ENCODE data around the gene CNKSR1.

CNKSR1 gene, protein sequence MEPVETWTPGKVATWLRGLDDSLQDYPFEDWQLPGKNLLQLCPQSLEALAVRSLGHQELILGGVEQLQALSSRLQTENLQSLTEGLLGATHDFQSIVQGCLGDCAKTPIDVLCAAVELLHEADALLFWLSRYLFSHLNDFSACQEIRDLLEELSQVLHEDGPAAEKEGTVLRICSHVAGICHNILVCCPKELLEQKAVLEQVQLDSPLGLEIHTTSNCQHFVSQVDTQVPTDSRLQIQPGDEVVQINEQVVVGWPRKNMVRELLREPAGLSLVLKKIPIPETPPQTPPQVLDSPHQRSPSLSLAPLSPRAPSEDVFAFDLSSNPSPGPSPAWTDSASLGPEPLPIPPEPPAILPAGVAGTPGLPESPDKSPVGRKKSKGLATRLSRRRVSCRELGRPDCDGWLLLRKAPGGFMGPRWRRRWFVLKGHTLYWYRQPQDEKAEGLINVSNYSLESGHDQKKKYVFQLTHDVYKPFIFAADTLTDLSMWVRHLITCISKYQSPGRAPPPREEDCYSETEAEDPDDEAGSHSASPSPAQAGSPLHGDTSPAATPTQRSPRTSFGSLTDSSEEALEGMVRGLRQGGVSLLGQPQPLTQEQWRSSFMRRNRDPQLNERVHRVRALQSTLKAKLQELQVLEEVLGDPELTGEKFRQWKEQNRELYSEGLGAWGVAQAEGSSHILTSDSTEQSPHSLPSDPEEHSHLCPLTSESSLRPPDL

GRCh38 chr1:26177182-26177684, at the start of gene CNKSR1:
TSS of gene CNKSR1 (plus strand) at chr1:26177491. CDS start at chr1:26177548, 57 bp downstream.
- no peak for DNase-seq

DNA sequence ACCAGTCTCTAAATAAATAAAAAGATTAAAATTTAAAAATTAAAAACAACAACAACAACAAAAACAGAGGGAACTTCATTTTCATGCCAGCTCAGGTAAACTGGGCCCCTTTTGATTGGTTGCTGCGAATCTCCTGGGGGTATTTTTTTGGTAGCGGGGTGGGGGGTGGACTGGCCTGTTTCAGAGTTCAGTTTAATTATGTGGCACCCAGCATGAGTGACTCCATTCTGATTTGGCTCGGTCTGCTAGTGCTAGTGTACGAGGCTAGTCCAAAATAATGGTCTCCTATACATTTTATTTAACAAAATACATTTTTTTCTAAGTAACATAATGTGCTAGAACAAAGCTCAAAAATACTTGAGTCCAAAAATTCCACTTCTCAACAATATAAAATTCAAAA, 47.5 kb upstream of the CNKSR1 start:
- DNase-seq, result no peak

DNA sequence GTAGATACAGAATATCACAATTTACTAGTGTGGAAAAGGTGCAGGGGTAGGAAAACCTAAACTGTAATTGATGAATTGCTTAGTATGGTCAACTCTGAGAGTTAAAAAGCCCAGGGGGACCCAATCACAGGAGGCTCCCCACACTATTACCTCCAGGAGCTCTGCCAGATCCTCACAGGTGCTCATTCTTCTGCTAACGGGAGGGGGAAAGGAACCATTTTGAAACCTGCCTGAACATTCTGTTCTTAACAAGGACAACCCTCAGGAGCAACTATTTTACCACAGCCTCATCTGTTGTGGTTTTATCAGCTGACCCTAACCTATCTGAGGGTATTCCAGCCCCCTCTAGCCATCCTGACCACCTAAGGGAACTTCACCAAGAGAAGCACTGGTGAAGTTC, 46.6 kb upstream of the CNKSR1 start:
- DNase-seq, result no peak

DNA sequence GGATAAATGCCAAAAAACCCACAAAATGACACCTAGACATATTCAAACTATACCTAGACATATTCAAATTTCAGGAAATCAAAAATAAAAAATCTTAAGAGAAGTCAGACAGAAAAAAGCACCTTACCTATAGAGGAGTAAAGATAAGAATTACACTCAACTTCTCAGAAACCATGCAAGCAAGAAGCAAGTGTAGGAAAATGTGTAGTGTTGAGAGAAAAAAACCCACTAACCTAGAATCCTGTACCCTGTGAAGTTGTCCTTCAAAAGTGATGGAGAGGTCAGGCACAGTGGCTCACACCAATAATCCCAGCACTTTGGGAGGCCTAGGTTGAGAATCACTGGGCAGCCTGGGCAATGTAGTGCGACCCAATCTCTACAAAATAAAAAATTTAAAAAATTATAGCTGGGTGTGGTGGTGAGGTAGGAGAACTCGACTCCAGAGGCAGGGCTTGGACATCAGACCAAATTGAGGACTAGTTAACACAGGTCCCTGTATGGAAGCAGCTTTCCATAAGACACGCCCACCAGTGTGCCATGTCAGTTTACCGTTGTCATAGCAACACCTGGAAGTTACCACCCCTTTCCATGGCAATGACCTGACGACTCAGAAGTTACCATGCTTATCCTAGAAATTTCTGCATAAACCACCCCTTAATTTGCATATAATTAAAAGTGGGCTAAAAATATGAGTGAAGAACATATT, 45.0 kb upstream of the CNKSR1 start:
- DNase-seq, result no peak

DNA sequence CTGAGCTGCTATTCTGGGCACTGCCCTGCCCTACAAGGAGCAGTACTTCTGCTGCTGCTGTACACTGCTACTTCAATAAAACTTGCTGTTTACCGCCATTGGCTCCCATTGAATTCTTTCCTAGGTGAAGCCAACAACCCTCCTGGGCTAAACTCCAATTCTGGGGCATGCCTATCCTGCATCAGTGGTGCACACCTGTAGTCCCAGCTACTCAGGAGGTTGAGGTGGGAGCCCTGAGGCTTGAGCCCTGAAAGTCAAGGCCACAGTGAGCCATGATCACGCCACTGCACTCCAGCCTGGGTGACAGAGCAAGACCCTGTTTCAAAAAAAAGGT, 44.5 kb upstream of the CNKSR1 start:
- no peak for DNase-seq

GRCh38 chr1:26134466-26134865, 42.8 kb upstream of the CNKSR1 start:
- no peak for DNase-seq

DNA sequence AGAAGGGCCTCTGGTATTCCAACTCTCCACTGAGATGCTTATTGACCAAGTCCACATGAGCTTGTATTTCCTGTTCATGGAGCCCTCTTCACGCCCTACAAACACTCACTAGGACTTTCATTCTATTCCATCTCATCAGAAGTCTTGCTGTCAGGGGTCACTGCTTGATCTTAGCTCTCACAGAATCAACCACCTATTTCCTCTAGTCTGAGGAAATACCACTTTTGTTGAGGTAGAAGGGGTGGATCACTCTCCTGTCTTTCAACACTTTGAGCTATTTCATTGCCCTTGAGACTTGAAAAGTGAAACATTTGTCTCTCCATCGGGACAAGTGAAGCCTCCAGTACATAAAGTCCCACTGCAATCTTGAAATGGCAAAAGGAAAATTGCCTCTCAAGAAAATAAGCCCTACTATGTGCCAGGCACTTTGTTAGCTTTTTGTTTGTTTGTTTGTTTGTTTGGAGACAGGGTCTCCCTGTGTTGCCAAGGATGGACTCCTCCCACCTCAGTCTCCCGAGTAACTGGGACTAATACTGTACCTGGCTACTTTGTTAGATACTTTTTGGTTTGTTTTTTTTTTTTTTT, 38.2 kb upstream of the CNKSR1 start:
- DNase-seq, result no peak

- DNase-seq, result no peak
Measured at GRCh38 chr1:26142159-26142558, 35.1 kb upstream of the CNKSR1 start.

DNA sequence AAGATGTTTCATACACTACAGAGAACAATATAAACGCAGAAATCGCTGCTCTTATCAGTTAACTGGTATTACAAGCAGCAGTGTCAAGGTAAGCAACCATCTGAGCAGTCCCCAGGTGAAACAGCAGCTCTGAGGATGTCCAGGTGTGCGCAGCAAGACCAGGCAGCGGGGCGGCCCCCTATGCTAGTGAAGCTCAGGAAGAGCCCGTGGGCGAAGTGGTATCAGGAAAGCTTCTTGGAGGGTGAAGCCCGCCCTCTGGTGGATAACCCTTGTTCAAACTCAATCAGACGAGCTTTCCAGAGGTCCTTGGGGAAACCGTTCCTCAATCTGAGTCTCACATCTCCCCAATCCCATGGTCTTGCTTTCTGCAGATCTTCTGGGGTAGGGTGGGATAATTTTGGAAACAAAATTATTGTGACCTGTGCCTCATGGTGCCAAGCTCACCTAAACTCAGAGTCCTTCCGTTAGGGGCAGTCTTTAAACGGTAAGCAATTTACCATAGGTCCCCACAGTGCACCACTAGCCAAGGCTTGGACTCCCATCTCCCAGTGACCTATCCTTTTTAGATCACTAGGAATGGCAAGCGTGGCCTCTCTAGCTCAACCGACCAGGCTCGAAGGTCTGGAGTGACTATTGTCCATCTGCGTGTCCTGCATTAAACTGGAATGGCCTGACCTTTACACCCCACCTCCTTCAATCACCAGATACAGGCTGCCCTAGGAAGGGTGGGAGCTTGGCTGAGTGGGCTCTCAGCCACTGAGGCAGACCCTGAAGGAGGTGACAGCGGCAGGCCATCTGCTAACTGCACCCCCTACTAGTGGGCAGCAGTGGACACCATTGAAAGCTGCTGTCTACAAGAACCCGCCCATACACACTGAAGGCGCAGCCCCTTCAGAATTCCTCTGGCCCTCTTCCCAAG, 32.0 kb upstream of the CNKSR1 start:
- DNase-seq, result peak; percentile 67 to 87

DNA sequence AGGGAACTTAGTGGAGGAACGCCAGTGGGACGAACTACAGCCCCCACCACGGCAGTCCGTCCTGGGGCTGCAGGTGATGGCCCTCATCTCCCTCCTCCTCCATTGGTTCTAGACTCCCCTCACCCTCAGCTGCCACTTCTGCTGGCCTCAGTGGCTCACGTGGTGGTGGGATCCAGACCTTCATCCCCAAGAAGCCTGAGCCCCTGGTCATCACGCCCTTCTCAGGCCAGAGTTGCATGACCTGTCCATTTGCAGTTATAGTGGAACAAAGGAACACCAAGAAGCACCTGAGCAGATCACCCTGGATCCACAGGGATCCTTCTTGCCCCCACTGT, 31.4 kb upstream of the CNKSR1 start:
- no peak for DNase-seq

DNA sequence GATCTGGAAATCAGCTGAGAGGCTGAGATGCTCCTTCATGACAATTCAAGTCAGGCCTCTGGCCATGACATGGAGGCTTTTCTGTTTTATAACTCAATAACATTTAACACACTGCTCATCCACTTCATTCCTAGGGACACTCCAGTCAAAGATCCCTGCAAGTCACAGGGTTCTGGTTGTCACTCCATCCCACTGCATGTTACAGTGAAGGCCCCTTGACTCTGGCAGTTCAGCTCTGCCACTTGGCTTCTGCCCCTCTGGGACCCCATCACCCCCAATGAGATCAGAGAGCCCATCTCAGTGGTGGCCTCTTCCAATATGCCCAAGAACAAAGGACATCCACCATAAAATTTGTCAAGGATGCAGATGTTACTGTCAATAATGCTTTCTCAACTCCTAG, 28.4 kb upstream of the CNKSR1 start:
- no peak for DNase-seq

DNA sequence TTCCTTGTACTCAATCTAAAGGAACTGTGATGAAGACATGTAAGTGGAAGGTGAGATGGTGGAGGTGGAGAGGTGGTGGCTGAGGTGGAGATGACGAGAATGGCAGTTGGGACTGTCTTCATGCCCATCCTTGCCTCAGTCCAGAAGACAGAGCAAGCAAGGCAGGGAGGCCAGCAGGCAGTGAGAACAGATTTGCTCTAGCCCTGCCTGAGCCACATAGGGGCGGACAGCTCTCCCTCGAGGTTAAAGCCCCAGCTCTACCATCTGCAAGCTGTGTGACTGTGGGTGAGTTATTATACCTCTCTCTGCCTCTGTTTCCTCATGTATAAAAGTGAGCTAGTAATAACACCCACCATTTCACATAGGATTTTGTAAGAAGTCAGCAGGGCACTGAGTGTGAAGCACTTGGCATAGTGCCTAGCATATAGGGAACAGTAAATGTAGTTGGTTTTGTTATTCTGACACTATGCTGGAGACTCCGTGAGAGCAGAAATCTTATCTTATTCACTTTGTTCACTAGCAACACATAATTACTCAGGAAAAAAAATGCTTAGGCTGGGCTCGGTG, 23.2 kb upstream of the CNKSR1 start:
- DNase-seq, result no peak

GRCh38 chr1:26154750-26155149, 22.5 kb upstream of the CNKSR1 start:
- DNase-seq, result no peak

GRCh38 chr1:26155370-26156284, 21.7 kb upstream of the CNKSR1 start:
- DNase-seq, result no peak

GRCh38 chr1:26156285-26157038, 20.8 kb upstream of the CNKSR1 start:
- no peak for DNase-seq

DNA sequence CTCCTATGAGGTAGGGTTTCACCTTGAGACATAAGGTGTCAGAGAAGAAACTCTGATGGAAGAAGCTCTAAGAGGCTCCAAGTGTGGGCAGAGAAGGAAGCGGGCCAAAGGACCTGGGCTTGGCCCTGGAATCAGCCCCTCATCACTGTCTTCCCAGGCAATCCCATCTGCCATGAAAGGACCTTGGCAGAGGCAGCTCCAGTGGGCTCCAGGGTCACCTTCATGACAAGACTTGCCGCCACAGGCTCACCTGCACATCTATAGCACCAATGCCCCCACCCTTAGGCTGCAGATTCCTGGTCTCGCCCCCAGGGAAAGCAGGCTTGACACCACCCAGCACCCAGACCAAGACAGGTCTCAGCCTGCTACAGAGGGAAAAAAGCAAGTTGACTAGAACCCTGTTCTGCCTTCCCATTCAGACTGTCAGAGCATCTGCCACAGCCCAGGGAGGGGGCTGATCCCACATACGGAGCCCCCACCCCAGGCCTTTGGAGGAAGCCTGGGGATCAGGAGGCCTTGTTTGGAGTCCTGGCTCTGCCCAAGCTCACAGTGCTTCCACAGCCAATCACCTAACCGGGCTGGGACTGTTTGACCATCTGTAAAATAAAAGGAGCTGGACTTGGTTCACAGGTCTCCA, 18.9 kb upstream of the CNKSR1 start:
- no peak for DNase-seq

- no peak for DNase-seq
Measured at GRCh38 chr1:26158908-26159742, 18.2 kb upstream of the CNKSR1 start, which contains the start of gene FAM110D. TSS of gene FAM110D (plus strand) at chr1:26159079. CDS start at chr1:26161292, 2,213 bp downstream.

GRCh38 chr1:26159743-26160039, 17.6 kb upstream of the CNKSR1 start:
- no peak for DNase-seq

Data from NCI-H524 (cell line).